ENCODE data around the gene GRIK3. TPM values are rescaled to one million over a fixed set of nuclear protein-coding genes. Genes with fewer than 3 reads are reported as not detected.

GRIK3 gene
- total RNA-seq, 2 experiments from 2014 or later = 16.3 to 55.0 TPM

- Histone ChIP-seq H3K4me2 (ENCODE audit: low read length) (no peak overlapping the region), H3K9me3 (ENCODE audit: low read length) (peaks cover 27% of the 10 kb centered on the region; the same call in 1 of the 2 replicates), H4K20me1 (ENCODE audit: insufficient read depth, low read length) (no peaks in the 10 kb centered on the region), H2AFZ (ENCODE audit: low read length) (no peak overlapping the region), H3K4me1 (ENCODE audit: insufficient read depth, low read length, poor library complexity, severe bottlenecking) (peaks cover 40% of the 10 kb centered on the region), H3K36me3 (ENCODE audit: insufficient read depth, low read length) (peaks cover 25% of the 10 kb centered on the region), H3K27ac (ENCODE audit: low read depth, low read length, poor library complexity, severe bottlenecking) (no peak overlapping the region), H3K4me3 (ENCODE audit: low read depth, low read length, poor library complexity, severe bottlenecking) (no peak overlapping the region), H3K9me2 (ENCODE audit: insufficient read depth, low read length) (no peaks in the 10 kb centered on the region), H3K79me2 (ENCODE audit: insufficient read depth, low read depth, low read length) (no peaks in the 10 kb centered on the region)
- BruUV-seq (replicated peaks) = no TSS peak
- intact Hi-C loops (cut with micrococcal nuclease; ENCODE audit: unreplicated experiment) = no loop called here
- DNase-seq (ENCODE audit: low spot score) = no peak
- ChIA-PET POLR2A (no interaction called here), CTCF (ENCODE audit: unreplicated experiment) (no interaction called here)
- TF ChIP-seq CTCF (conservative IDR thresholded peaks at IDR 0.05; ENCODE audit: low read length) (no peak), EZH2phosphoT487 (IDR thresholded peaks at IDR 0.05; ENCODE audit: borderline replicate concordance, low read depth, low read length) (no peak)
Measured at GRCh38 chr1:36912365-36912865, 121.9 kb downstream of the GRIK3 start.

GRCh38 chr1:36911561-36912364 is 122.6 kb downstream of the GRIK3 start:
- TF ChIP-seq EZH2phosphoT487 (IDR thresholded peaks at IDR 0.05; ENCODE audit: borderline replicate concordance, low read depth, low read length) (no peak), CTCF (conservative IDR thresholded peaks at IDR 0.05; ENCODE audit: low read length) (no peak)
- DNase-seq (ENCODE audit: low spot score) = peak; percentile 16
- intact Hi-C loops (cut with micrococcal nuclease; ENCODE audit: unreplicated experiment) = no loop called here

More at GRCh38 chr1:36911561-36912364, 122.6 kb downstream of the GRIK3 start:
- Histone ChIP-seq H3K9me2 (ENCODE audit: insufficient read depth, low read length) (no peaks in the 10 kb centered on the region), H3K9me3 (ENCODE audit: low read length) (peaks cover 22% of the 10 kb centered on the region; the same call in 1 of the 2 replicates), H3K27ac (ENCODE audit: low read depth, low read length, poor library complexity, severe bottlenecking) (peak overlapping the region; percentile 18), H3K4me1 (ENCODE audit: insufficient read depth, low read length, poor library complexity, severe bottlenecking) (peaks cover 43% of the 10 kb centered on the region), H3K4me2 (ENCODE audit: low read length) (no peak overlapping the region), H3K36me3 (ENCODE audit: insufficient read depth, low read length) (peaks cover 19% of the 10 kb centered on the region), H3K4me3 (ENCODE audit: low read depth, low read length, poor library complexity, severe bottlenecking) (no peak overlapping the region), H3K79me2 (ENCODE audit: insufficient read depth, low read depth, low read length) (no peaks in the 10 kb centered on the region), H4K20me1 (ENCODE audit: insufficient read depth, low read length) (no peaks in the 10 kb centered on the region), H2AFZ (ENCODE audit: low read length) (no peak overlapping the region)
- CTCF ChIA-PET (ENCODE audit: unreplicated experiment) = no interaction called here
- BruUV-seq (replicated peaks) = no TSS peak
- POLR2A ChIA-PET = interaction anchor here (1.4 kb wide), 2 partner anchors 30 to 41 kb away, joined by 4 to 5 read pairs; no protein-coding TSS in a partner anchor

Measured in OCI-LY7 (cell line).